ENCODE data around the gene XAB2. TPM values are rescaled to one million over a fixed set of nuclear protein-coding genes. Genes with fewer than 3 reads are reported as not detected.
A peak's percentile ranks its signal among the peaks of the same experiment; 100 is the strongest.

The XAB2 gene
- total RNA-seq, 4 donors from 2014 or later: 53.7 to 77.2 (median 55.4) TPM

DNA sequence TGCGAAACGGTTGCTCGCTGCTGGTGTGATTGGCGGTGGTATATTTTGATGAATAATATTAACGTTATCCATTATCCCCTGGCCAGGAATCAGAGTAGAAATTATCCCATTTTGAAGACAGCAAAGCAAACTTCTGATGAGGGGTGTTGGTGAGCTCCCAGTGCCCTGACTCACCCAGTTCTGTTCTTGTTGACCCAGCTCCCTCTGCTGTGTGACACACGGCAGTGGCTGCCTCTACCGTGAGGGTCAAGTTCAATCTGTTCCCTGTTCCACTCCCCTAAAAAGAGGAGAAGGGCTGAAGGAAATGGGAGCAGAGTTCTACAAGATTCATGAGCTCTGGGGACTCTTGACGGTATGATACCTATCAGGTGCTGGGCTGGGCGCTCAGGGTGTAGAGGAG, 31.7 kb downstream of the XAB2 start:
- H3K27me3 ChIP-seq: no peaks in the 10 kb centered on the region
- WGBS, 2 donors: 83 to 88% methylated on average over 9 of the region's 9 CpGs

DNA sequence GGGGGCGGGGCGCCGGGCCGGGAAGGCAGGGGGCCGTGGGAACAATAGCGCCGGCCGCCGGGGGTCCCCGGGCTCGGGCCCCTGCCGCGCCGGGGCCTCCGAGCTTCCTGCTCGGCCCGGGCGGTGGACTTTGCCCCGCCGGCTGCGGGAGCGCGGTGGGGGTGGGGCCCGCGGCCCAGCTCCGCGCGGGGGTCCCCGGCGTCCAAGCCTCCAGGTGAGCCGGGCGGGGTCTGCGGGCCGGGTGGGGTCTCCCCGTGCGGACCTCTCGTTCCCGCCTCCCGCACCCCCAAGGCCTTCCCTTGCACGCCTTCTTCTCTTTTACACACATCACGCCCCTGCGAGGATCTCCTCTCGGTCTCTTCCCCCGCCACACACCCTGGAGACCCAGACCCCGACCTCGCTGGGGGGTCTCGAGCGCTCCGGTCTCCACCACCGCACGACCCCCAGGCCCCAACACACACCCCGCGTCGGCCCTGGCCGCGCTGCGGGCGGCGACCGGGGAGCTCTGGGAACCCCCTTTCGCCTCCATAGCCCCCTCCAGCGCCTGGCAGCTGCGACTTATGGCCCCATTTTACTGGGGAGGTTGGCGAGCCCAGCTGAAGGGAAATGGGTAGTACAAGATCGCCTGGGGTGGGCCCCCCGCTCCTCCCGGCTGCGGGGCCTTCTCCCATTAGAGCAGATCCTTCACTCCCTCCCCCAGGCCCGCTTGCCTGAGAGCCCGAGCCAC, 33.0 kb downstream of the XAB2 start:
- TF ChIP-seq POLR2A (IDR thresholded peaks at IDR 0.05): no peak
- TF ChIP-seq, protein P1, sequence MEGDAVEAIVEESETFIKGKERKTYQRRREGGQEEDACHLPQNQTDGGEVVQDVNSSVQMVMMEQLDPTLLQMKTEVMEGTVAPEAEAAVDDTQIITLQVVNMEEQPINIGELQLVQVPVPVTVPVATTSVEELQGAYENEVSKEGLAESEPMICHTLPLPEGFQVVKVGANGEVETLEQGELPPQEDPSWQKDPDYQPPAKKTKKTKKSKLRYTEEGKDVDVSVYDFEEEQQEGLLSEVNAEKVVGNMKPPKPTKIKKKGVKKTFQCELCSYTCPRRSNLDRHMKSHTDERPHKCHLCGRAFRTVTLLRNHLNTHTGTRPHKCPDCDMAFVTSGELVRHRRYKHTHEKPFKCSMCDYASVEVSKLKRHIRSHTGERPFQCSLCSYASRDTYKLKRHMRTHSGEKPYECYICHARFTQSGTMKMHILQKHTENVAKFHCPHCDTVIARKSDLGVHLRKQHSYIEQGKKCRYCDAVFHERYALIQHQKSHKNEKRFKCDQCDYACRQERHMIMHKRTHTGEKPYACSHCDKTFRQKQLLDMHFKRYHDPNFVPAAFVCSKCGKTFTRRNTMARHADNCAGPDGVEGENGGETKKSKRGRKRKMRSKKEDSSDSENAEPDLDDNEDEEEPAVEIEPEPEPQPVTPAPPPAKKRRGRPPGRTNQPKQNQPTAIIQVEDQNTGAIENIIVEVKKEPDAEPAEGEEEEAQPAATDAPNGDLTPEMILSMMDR (IDR thresholded peaks at IDR 0.05): no peak
- H3K27ac ChIP-seq: no peak overlapping the region

More for the DNA sequence above, 31.7 kb downstream of the XAB2 start:
- TF ChIP-seq, protein P1 (IDR thresholded peaks at IDR 0.05): no peak
- TF ChIP-seq POLR2A (IDR thresholded peaks at IDR 0.05): no peak
- Histone ChIP-seq H3K4me1 (peaks cover 4 to 14% of the 10 kb centered on the region in 2 donors), H3K4me3 (replicated peaks in 1 of 3) (no peak overlapping the region), H3K36me3 (no peaks in the 10 kb centered on the region), H3K27ac (no peak overlapping the region), H3K9me3 (no peaks in the 10 kb centered on the region)
- intact Hi-C loops (cut with DNase I): no loop called here
- no peak for DNase-seq

DNA sequence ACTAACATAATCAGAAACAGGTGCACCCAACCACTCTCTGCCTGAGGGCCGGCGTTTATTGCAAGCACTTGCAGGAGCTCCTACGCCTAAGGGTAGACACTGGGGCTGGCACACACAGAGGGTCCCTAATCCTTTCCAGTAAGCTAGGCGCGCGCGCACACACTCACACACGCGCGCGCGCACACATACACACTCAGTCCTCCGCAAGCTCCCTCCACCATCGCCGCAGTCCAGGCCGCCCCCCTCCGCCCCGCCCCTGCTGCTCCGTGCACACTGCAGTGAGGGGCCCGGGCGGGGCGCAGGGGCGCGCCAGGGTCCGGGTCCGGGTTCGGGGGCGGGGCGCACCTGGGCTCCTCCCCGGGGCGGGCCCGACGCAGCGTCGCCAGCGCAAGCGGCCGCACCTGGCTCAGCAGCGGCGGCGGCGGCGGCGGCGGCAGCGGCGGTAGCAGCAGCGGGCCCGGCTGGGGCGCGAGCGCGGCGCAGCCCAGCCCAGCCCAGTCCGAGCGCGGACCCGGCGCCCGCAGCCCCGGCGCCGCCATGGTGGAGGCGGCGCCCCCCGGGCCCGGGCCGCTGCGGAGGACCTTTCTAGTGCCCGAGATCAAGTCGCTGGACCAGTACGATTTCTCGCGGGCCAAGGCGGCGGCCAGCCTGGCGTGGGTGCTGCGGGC, 33.7 kb downstream of the XAB2 start, which contains the start of gene CAMSAP3:
CAMSAP3 (plus strand) TSS at position 398 of the 668 bp plus-strand sequence; CDS start at position 538, 140 bp downstream.
- WGBS, 2 donors: 0 to 1% methylated on average over 15 to 28 of the region's 78 CpGs
- peak; percentile 62 to 73 for DNase-seq
- no peaks in the 10 kb centered on the region for H3K27me3 ChIP-seq

More for the DNA sequence above, 33.0 kb downstream of the XAB2 start:
- peak overlapping the region in 2 of 3 donors; percentile 46 to 53 for H3K4me3 ChIP-seq (replicated peaks in 1 of 3)
- DNase-seq: no peak
- 4 to 6% methylated on average over 13 to 46 of the region's 70 CpGs for WGBS, 2 donors
- no peaks in the 10 kb centered on the region for H3K36me3 ChIP-seq
- intact Hi-C loops (cut with DNase I): no loop called here
- no peaks in the 10 kb centered on the region for H3K27me3 ChIP-seq
- H3K4me1 ChIP-seq: peaks cover 0 to 9% of the 10 kb centered on the region in 2 donors
- no peaks in the 10 kb centered on the region for H3K9me3 ChIP-seq

DNA sequence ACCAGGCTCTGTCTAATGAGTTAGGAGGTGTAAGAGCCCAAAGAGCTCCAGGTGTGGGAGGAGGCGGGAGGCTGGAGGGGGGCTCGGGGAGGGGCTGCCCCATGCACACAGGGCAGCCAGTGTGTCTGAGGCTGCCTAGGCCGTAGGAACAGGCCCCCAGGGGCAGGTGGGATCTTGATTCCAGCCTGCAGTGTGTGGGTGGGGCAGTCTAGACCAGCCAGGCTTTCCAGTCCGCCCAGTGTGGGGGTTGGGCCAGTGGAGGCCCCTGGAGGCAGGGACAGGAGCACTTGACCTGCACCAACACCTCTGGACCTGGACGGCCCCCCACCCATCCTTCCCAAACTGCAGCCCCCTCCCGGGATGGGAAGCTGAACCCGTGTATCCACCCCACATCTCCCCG, 39.1 kb downstream of the XAB2 start:
- Histone ChIP-seq H3K4me1 (no peaks in the 10 kb centered on the region), H3K36me3 (no peaks in the 10 kb centered on the region), H3K9me3 (no peaks in the 10 kb centered on the region), H3K27me3 (no peaks in the 10 kb centered on the region), H3K4me3 (replicated peaks in 1 of 3) (no peak overlapping the region), H3K27ac (no peak overlapping the region)
- DNase-seq: peak in 1 of 2 donors; percentile 24
- TF ChIP-seq, protein P1 (IDR thresholded peaks at IDR 0.05): no peak
- no peak for TF ChIP-seq POLR2A (IDR thresholded peaks at IDR 0.05)
- intact Hi-C loops (cut with DNase I): no loop called here
- 28 to 40% methylated on average over 2 to 8 of the region's 8 CpGs for WGBS, 2 donors

More for the DNA sequence above, 33.7 kb downstream of the XAB2 start, which contains the start of gene CAMSAP3:
- Histone ChIP-seq H3K27ac (no peak within 1 kb of the TSS), H3K4me3 (replicated peaks in 1 of 3) (peak within 1 kb of the TSS; percentile 30 to 53 (median 46)), H3K9me3 (no peaks in the 10 kb centered on the region), H3K36me3 (no peaks in the 10 kb centered on the region), H3K4me1 (peaks cover 0 to 9% of the 10 kb centered on the region in 2 donors)
- intact Hi-C loops (cut with DNase I): no loop called here
- TF ChIP-seq POLR2A (IDR thresholded peaks at IDR 0.05): peak in 1 of 2 donors; percentile 77
- TF ChIP-seq, protein P1 (IDR thresholded peaks at IDR 0.05): no peak

DNA sequence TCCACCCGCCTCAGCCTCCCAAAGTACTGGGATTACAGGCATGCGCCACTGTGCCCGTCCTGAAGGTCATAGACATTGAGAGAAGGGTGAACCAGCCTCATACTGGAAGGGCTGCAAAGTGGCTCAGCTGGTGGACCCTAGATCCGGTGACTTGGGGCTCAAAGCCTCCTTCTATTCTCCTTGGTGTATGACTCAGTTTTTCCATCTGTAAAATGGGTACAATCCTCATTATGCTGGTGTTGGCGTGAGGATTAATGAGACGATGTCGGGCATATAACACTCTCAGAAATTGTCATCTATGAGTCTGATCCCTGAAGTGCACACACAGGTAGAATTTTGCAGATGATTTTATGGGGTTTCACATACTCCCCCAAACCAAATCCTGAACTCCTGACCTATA, 39.5 kb downstream of the XAB2 start:
- intact Hi-C loops (cut with DNase I): no loop called here
- no peak overlapping the region for H3K4me3 ChIP-seq (replicated peaks in 1 of 3)
- H3K27me3 ChIP-seq: no peaks in the 10 kb centered on the region
- no peaks in the 10 kb centered on the region for H3K4me1 ChIP-seq
- no peaks in the 10 kb centered on the region for H3K36me3 ChIP-seq
- no peak overlapping the region for H3K27ac ChIP-seq
- DNase-seq: no peak
- WGBS, 2 donors: 87 to 93% methylated on average over 7 of the region's 7 CpGs
- H3K9me3 ChIP-seq: no peaks in the 10 kb centered on the region
- no peak for TF ChIP-seq POLR2A (IDR thresholded peaks at IDR 0.05)
- TF ChIP-seq, protein P1 (IDR thresholded peaks at IDR 0.05): no peak

All from thyroid gland (tissue), 4 donors.